GM21529 (cell line): ENCODE data around the gene SLC25A28.

Experiments used
- ATAC-seq: cut with Tn5 transposase; IDR thresholded peaks from one replicate; pipeline ENCODE4 v1.9.1; 2021; ENCODE audit not compliant: unreplicated experiment

Gene SLC25A28

GRCh38 chr10:99619851-99620710, at the start of gene SLC25A28:
Gene SLC25A28 (minus strand): TSS chr10:99620439. CDS start chr10:99620335, 104 bp downstream.
- peak; percentile 78 for ATAC-seq

- ATAC-seq, result no peak
Measured at GRCh38 chr10:99667108-99667751, 47.0 kb upstream of the SLC25A28 start.

- ATAC-seq, result no peak
Measured at GRCh38 chr10:99665304-99665703, 45.1 kb upstream of the SLC25A28 start.

- ATAC-seq, result no peak
Measured at GRCh38 chr10:99661377-99661763, 41.1 kb upstream of the SLC25A28 start.

- ATAC-seq, result no peak
Measured at GRCh38 chr10:99660662-99661376, 40.6 kb upstream of the SLC25A28 start.

GRCh38 chr10:99659868-99660366, 39.7 kb upstream of the SLC25A28 start:
- no peak for ATAC-seq

- peak; percentile 99 for ATAC-seq
Measured at GRCh38 chr10:99659031-99659867, 39.0 kb upstream of the SLC25A28 start, which contains the start of gene ENTPD7. Gene ENTPD7 (plus strand): TSS chr10:99659509. CDS start chr10:99659957, 448 bp downstream.

- ATAC-seq, result peak; percentile 3
Measured at GRCh38 chr10:99658622-99659030, 38.4 kb upstream of the SLC25A28 start.

GRCh38 chr10:99656199-99657064, 36.2 kb upstream of the SLC25A28 start:
- ATAC-seq, result no peak

GRCh38 chr10:99654390-99655175, 34.3 kb upstream of the SLC25A28 start:
- ATAC-seq, result no peak

- no peak for ATAC-seq
Measured at GRCh38 chr10:99652800-99653390, 32.7 kb upstream of the SLC25A28 start.

- ATAC-seq, result no peak
Measured at GRCh38 chr10:99648717-99649116, 28.5 kb upstream of the SLC25A28 start.

- no peak for ATAC-seq
Measured at GRCh38 chr10:99647601-99648151, 27.4 kb upstream of the SLC25A28 start.

GRCh38 chr10:99633832-99634231, 13.6 kb upstream of the SLC25A28 start:
- no peak for ATAC-seq

GRCh38 chr10:99631496-99631895, 11.3 kb upstream of the SLC25A28 start:
- ATAC-seq, result no peak

- no peak for ATAC-seq
Measured at GRCh38 chr10:99630991-99631390, 10.8 kb upstream of the SLC25A28 start.

- ATAC-seq, result no peak
Measured at GRCh38 chr10:99630433-99630832, 10.2 kb upstream of the SLC25A28 start.

GRCh38 chr10:99629625-99629978, 9.4 kb upstream of the SLC25A28 start:
- no peak for ATAC-seq
